ENCODE results near the gene MYH14. TPM values are rescaled to one million over a fixed set of nuclear protein-coding genes. Genes with fewer than 3 reads are reported as not detected.

The MYH14 gene
- total RNA-seq, 1 experiment from 2014 or later = 7.2 TPM

DNA sequence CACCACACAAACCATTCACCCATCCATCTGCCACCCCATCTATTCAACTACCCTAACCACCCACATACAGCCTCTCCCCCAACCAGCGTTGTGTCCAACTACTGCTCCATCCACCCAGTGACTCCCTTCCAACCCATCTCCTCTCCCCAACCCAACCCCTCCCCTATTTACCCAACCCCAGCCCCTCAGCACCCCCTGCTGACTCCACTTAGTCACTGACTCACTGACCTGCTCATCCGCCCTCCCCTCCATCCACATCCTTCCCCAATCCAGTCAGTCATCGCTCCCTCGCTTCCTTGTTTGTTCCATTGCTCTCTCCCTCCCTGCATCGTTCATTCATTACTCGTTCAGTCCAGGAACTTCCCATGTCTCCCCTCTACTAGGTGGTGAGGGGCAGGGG lies 86.6 kb downstream of the MYH14 start:
- no peak for DNase-seq (ENCODE audit: low read depth)

- no peak for DNase-seq (ENCODE audit: low read depth)
Observed at GRCh38 chr19:50290775-50291174, 87.4 kb downstream of the MYH14 start.

DNA sequence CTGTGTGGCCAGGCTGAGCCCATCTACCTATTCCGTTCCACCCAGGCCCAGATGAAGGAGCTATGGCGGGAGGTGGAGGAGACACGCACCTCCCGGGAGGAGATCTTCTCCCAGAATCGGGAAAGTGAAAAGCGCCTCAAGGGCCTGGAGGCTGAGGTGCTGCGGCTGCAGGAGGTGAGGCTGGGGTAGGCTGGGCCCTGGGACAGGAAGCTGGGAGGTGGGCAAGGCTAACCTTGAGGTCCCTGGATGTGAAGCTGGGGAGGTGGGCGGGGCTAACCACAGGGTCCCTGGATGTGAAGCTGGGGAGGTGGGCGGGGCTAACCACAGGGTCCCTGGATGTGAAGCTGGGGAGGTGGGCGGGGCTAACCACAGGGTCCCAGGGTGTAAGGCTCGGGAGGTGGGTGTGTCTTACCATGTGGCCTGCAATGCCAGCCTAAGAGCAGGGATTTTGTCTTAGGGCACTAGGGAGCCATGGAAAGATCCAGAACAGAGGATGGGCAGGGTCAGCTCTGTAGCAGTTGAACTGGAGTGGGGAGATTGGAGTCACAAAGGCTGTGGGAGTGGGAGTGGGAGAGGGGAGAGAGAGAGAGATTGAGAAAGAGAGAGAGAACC lies 88.9 kb downstream of the MYH14 start:
- DNase-seq (ENCODE audit: low read depth) = no peak

GRCh38 chr19:50293263-50294004 lies 90.0 kb downstream of the MYH14 start:
- DNase-seq (ENCODE audit: low read depth) = no peak

- no peak for DNase-seq (ENCODE audit: low read depth)
Observed at GRCh38 chr19:50300051-50300450, 96.6 kb downstream of the MYH14 start.

- peak; percentile 80 for DNase-seq (ENCODE audit: low read depth)
Observed at GRCh38 chr19:50300814-50301606, 97.6 kb downstream of the MYH14 start.

GRCh38 chr19:50301607-50301971 lies 98.2 kb downstream of the MYH14 start:
- no peak for DNase-seq (ENCODE audit: low read depth)

- no peak for DNase-seq (ENCODE audit: low read depth)
Observed at GRCh38 chr19:50303558-50303957, 100.1 kb downstream of the MYH14 start.

- peak; percentile 0 for DNase-seq (ENCODE audit: low read depth)
Observed at GRCh38 chr19:50308991-50309390, 105.6 kb downstream of the MYH14 start.

GRCh38 chr19:50309396-50310125 lies 106.1 kb downstream of the MYH14 start:
- DNase-seq (ENCODE audit: low read depth) = no peak

GRCh38 chr19:50310759-50311465 lies 107.5 kb downstream of the MYH14 start:
- no peak for DNase-seq (ENCODE audit: low read depth)

GRCh38 chr19:50311723-50312635 lies 108.6 kb downstream of the MYH14 start:
- peak; percentile 87 for DNase-seq (ENCODE audit: low read depth)

DNA sequence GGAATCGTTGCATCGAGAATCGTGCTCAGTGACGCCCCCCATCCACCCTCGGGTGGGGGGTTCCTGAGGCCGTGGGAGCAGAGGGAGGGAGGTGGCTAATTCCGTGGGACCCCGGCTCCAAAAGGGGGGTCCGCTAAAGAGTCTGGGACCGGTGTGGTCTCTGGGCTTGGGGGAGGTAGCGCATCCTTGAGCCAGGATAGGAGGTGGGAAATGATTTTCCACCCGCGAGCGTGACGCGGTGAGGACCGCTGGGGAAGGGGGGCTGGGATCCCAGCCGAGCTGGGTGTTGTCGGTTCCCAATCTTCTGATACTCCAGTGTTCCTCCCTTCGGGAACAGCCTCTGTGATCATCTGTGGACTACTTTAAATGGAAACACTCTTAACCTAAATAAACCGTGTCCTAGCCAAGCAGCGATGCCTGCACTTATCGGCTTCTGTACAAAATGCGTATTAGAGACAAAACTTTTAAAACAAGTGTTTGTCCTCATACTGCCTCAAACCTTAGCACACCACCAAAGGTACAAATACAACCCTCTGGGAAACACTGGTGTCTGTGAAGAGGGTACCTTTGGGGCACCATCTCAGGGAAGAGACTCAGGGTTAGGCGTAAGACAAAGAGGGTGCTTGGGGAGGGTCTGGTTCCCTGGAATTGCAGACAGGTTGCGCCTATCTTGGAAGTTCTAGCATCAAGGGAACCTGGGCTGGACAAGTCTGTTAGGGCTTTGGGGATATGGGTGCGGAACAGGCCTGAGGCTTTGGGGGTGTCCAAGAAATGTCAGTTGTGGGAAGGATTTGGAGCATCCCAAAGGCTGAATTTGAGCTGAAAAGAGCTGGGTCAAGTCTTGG lies 109.8 kb downstream of the MYH14 start:
- DNase-seq (ENCODE audit: low read depth) = no peak

DNA sequence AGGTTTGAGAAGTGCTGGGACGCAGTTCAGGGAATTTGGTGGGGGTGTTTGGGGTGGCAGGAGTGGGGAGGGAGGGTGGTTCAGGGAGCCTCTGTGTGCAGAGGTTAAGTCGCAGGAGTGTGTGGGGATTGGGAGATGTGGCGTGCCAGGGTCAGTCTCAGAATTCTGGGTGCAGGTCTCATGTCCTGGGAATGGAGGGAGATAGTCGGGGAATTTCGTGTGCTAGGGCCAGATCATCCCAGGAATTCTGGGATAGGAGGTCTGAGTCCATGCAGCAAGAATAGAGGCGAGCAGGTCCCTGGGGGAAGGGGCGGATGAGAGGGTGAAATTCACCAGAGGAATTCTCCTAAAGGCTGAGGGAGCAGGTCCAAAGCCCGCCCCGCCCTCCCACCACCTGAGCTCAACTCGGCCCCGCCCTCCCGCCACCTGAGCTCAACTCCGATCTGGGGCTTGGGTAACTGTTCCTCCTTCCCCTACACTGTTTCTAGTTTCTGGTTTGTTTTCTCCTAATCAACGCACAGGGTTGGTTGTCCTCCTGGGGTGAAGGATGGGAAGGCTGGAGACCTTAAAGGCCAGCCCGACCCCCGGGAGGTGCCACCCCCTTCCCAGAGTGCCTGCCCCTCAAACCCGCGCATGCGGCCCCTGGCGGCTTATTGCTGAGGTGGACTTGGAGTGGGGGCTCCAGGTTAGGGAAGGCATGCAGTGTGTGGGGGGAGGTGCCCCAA lies 110.6 kb downstream of the MYH14 start:
- DNase-seq (ENCODE audit: low read depth) = no peak

GRCh38 chr19:50314724-50315708 lies 111.6 kb downstream of the MYH14 start:
- no peak for DNase-seq (ENCODE audit: low read depth)

DNA sequence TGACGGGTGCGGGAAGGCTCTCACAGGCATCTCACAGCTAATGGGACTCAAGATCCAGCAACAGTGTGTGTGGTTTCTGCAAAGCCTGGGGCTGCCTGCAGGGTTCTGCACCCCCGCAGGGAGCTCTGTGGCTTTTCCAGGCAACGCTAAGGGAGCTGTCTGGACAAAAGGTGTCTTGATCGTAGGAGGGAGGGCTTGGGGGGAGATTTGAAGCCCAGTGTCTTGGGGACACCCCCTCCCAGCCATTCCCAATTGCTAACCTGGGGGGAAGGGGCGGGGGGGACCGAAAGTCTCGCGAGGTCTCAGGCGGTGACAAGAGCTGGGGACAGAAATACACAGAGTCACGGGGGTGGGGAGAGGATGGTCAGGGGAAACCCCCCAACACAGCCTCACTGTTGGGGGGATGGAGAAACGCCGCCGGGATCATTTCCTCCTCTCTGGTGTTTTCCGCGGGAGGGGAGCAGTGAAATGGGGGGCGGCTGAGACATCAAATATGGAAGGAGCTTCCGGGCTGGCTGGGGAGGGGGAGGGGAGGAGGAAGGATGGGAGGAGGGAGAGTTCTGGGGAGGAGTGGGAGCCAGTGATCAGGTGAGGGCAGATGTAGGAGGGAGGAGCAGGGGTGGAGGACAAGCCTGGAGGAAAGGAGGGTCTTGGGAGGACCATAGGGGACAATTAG lies 112.5 kb downstream of the MYH14 start:
- peak; percentile 70 for DNase-seq (ENCODE audit: low read depth)

- no peak for DNase-seq (ENCODE audit: low read depth)
Observed at GRCh38 chr19:50317115-50317514, 113.7 kb downstream of the MYH14 start.
